GM13976 (cell line): Measurements from ENCODE around the gene SMYD3.

ENCODE experiments used
- DNase-seq: peaks from one replicate; pipeline ENCODE4 v3.0.0; 2012; ENCODE audit warnings: low spot score
- in situ Hi-C: fragments of 300-500 bp; cut with MboI; formaldehyde crosslinking; loops from one replicate; pipeline ENCODE4 v1.12.0; 2022; ENCODE audit warnings: low sequenced_read_pairs, mixed read lengths, inconsistent platforms; ENCODE audit not compliant: unreplicated experiment
- TF ChIP-seq, protein P1 (sequence below): IDR thresholded peaks from 2 replicates; pipeline ENCODE4 v1.5.1; 2012; ENCODE audit warnings: borderline replicate concordance, mild to moderate bottlenecking; ENCODE audit not compliant: insufficient read depth; ENCODE audit errors: extremely low read depth, missing control alignments, control extremely low read depth

Gene SMYD3

GRCh38 chr1:246444617-246445016 is 62.5 kb downstream of the SMYD3 start:
- TF ChIP-seq, protein P1, sequence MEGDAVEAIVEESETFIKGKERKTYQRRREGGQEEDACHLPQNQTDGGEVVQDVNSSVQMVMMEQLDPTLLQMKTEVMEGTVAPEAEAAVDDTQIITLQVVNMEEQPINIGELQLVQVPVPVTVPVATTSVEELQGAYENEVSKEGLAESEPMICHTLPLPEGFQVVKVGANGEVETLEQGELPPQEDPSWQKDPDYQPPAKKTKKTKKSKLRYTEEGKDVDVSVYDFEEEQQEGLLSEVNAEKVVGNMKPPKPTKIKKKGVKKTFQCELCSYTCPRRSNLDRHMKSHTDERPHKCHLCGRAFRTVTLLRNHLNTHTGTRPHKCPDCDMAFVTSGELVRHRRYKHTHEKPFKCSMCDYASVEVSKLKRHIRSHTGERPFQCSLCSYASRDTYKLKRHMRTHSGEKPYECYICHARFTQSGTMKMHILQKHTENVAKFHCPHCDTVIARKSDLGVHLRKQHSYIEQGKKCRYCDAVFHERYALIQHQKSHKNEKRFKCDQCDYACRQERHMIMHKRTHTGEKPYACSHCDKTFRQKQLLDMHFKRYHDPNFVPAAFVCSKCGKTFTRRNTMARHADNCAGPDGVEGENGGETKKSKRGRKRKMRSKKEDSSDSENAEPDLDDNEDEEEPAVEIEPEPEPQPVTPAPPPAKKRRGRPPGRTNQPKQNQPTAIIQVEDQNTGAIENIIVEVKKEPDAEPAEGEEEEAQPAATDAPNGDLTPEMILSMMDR: no peak
- DNase-seq: no peak
- in situ Hi-C loops: no loop called here

DNA sequence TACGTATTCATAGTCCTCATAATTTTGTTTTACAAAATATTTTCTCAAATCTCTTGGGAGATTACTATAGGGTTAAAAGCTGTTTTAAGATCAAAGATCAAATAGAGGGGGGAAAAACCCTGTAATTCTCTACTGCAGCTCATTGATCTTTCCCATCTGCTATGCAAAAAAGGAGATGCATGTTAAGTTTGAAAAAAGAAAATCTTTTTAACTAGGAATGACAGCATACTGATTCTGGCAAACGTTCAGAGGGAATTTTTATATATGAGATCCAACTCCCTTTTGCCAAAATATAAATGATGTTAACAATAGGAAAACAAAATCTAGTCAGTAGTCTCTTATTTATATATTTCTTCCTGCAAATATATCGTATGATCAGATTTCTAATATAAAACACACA is 69.1 kb downstream of the SMYD3 start:
- DNase-seq: no peak
- in situ Hi-C loops: no loop called here
- TF ChIP-seq, protein P1: no peak

DNA sequence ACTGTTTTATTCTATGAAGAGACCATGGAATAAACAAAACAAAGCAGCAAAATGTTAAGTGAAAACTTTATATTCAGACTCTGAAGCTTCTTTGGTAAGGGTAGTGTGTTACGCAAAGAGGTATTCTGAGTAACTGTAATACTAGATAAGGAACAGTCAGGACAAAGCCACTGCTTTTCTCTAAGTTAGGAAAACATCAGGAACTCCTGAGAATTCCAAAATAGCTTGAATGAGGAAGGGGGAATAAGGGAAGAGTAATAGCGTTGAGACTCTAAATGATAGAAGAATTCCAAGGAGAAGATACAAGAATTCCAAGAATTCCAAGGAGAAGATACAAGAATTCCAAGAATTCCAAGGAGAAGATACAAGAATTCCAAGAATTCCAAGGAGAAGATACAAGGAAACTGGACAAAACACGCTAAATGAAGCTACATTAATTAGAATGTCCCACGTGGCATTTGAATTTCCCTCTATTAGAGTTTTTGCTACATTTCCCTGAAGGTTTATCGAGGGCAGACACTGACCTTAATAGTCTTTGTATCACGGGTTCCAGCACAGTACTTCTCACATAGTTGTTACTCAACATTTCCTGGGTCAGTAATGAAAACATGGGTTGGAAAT is 71.5 kb downstream of the SMYD3 start:
- TF ChIP-seq, protein P1: no peak
- in situ Hi-C loops: no loop called here
- no peak for DNase-seq

DNA sequence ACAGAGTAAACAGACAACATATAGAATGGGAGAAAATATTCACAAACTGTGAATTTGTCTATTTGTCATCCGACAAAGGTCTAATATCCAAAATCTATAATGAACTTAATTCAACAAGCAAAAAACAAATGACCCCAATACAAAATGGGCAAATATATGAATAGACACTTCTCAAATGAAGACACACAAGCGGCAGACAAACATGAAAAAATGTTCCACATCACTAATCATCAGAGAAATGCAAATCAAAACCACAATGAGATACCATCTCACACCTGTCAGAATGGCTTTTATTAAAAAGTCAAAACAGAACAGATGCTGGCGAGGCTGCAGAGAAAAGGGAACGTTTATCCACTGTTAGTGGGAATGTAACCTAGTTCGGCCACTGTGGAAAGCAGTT is 72.7 kb downstream of the SMYD3 start:
- in situ Hi-C loops: no loop called here
- no peak for DNase-seq
- TF ChIP-seq, protein P1: no peak

- in situ Hi-C loops: no loop called here
- no peak for DNase-seq
- TF ChIP-seq, protein P1: no peak
Observed at GRCh38 chr1:246428542-246429308, 78.4 kb downstream of the SMYD3 start.

GRCh38 chr1:246427611-246428010 is 79.5 kb downstream of the SMYD3 start:
- DNase-seq: no peak
- in situ Hi-C loops: no loop called here
- TF ChIP-seq, protein P1: no peak
